GM12864 (cell line): ENCODE measurements around the gene TPTE2.

ENCODE experiments used
- DNase-seq: peaks from one replicate; pipeline ENCODE4 v3.0.0-alpha.2; 2011; ENCODE audit warnings: low read depth
- H3K4me3 ChIP-seq: 2 replicates; pipeline ENCODE4 v1.5.1; 2011; ENCODE audit warnings: mild to moderate bottlenecking, low read depth, low read length, control low read depth
- CTCF ChIP-seq: IDR thresholded peaks from 2 replicates; pipeline ENCODE4 v1.5.1; 2011; ENCODE audit warnings: low read depth, mild to moderate bottlenecking, moderate library complexity, low read length, control low read depth, inconsistent platforms; ENCODE audit errors: missing control alignments

Gene TPTE2

GRCh38 chr13:19587635-19588300 is 26.4 kb upstream of the TPTE2 start:
- peak; percentile 68 for TF ChIP-seq CTCF
- no peak for DNase-seq
- no peak overlapping the region; the same call in 1 of the 2 replicates for H3K4me3 ChIP-seq

GRCh38 chr13:19586904-19587634 is 25.7 kb upstream of the TPTE2 start:
- peak; percentile 71 for DNase-seq
- H3K4me3 ChIP-seq = peak overlapping the region; percentile 59
- no peak for TF ChIP-seq CTCF

- no peak for DNase-seq
- no peak overlapping the region for H3K4me3 ChIP-seq
- TF ChIP-seq CTCF = no peak
Measured at GRCh38 chr13:19581675-19582074, 20.3 kb upstream of the TPTE2 start.

GRCh38 chr13:19575230-19575629 is 13.9 kb upstream of the TPTE2 start:
- H3K4me3 ChIP-seq = no peak overlapping the region
- no peak for DNase-seq
- TF ChIP-seq CTCF = no peak

- no peak for TF ChIP-seq CTCF
Measured at GRCh38 chr13:19573120-19573716, 11.9 kb upstream of the TPTE2 start.

GRCh38 chr13:19572280-19572679 is 10.9 kb upstream of the TPTE2 start:
- no peak for DNase-seq
- TF ChIP-seq CTCF = no peak

More at GRCh38 chr13:19573120-19573716, 11.9 kb upstream of the TPTE2 start:
- no peak overlapping the region for H3K4me3 ChIP-seq
- no peak for DNase-seq

More at GRCh38 chr13:19572280-19572679, 10.9 kb upstream of the TPTE2 start:
- H3K4me3 ChIP-seq = no peak overlapping the region
